Tibial nerve (tissue), 3 donors: ENCODE results near the gene FIP1L1.

Source experiments
- POLR2A ChIP-seq, 2 donors: fragments of 450-650 bp; IDR thresholded peaks; one replicate each; pipeline ENCODE4 v1.6.1; 2017; ENCODE audit warnings: antibody characterized with exemption in 2 of 2, mild to moderate bottlenecking in 2 of 2, moderate library complexity in 2 of 2
- TF ChIP-seq, protein P1 (sequence below), 5 experiments: fragments of 200-600 bp in 3 of 5; fragments of 450-650 bp in 2 of 5; sonication (generic) in 3 of 5; IDR thresholded peaks; one replicate each; pipeline ENCODE4 v1.5.1; 2016 to 2019; ENCODE audit warnings: antibody characterized with exemption in 5 of 5, mild to moderate bottlenecking in 3 of 5, moderate library complexity in 2 of 5

DNA sequence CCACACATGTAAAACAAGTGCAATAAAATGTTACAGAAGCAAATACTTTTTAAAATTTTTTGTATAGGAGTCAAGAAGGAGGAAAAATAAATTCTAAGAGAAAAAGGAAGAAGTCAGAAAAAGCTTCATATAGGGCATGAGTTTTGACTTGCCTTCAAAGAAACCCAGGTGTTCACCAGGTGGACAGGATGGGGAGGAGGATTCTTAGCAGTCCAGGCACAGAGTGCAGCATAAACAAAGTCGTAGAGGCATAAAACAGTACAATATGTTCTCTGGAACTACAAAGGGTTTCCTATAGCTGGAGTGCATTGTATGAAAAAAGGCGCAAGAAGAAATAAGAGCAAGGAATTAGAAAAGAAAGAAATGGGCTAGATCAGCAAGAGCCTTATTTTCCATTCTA lies 9.7 kb upstream of the FIP1L1 start:
- TF ChIP-seq, protein P1, sequence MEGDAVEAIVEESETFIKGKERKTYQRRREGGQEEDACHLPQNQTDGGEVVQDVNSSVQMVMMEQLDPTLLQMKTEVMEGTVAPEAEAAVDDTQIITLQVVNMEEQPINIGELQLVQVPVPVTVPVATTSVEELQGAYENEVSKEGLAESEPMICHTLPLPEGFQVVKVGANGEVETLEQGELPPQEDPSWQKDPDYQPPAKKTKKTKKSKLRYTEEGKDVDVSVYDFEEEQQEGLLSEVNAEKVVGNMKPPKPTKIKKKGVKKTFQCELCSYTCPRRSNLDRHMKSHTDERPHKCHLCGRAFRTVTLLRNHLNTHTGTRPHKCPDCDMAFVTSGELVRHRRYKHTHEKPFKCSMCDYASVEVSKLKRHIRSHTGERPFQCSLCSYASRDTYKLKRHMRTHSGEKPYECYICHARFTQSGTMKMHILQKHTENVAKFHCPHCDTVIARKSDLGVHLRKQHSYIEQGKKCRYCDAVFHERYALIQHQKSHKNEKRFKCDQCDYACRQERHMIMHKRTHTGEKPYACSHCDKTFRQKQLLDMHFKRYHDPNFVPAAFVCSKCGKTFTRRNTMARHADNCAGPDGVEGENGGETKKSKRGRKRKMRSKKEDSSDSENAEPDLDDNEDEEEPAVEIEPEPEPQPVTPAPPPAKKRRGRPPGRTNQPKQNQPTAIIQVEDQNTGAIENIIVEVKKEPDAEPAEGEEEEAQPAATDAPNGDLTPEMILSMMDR (IDR thresholded peaks at IDR 0.05) = no peak
- TF ChIP-seq POLR2A (IDR thresholded peaks at IDR 0.05) = no peak
